Left renal pelvis (tissue), 4 donors: Measurements from ENCODE around the gene BMERB1. TPM values are rescaled to one million over a fixed set of nuclear protein-coding genes. Genes with fewer than 3 reads are reported as not detected.

ENCODE experiments used
- polyA plus RNA-seq, 4 donors: library from polyadenylated mRNA; unstranded; fragments of 120-200 nt; gene quantifications; one replicate each; pipeline ENCODE4 v1.2.1, GENCODE V29; 2013; ENCODE audit not compliant: insufficient read length in 4 of 4

BMERB1 gene
- polyA plus RNA-seq, 4 donors: 37.0 to 47.9 (median 45.9) TPM

Other genes starting within 250 kb of the BMERB1 start
- 10 to 100 TPM in 2 of 4 donors, 1 to 10 TPM in 2; 1.8 to 41.3 (median 17.3) TPM for gene NPIPA5, start 56.3 kb upstream of the BMERB1 start, polyA plus RNA-seq
- 10 to 100 TPM in 2 of 4 donors, 1 to 10 TPM in 2; 6.2 to 12.1 (median 9.7) TPM for gene MPV17L, start 38.8 kb upstream of the BMERB1 start, polyA plus RNA-seq
- 10 to 100 TPM; 53.5 to 62.7 (median 54.5) TPM for gene MARF1, start 208.6 kb downstream of the BMERB1 start, polyA plus RNA-seq
- 10 to 100 TPM; 40.8 to 45.4 (median 42.8) TPM for gene NDE1, start 215.7 kb downstream of the BMERB1 start, polyA plus RNA-seq